Endothelial cell of umbilical vein (primary cell): ENCODE data around the gene NCKAP5.

Experiments
- CTCF ChIP-seq, 2 donors: IDR thresholded peaks; 1 replicate in 1 of 2; 2 replicates in 1 of 2; pipeline ENCODE4 v1.5.1; 2011; ENCODE audit warnings: low read length in 2 of 2, mild to moderate bottlenecking in 2 of 2, moderate library complexity in 2 of 2, control low read depth in 1 of 2, inconsistent platforms in 1 of 2, low read depth in 1 of 2; ENCODE audit not compliant: insufficient read depth in 1 of 2; ENCODE audit errors: extremely low read depth in 1 of 2
- GATA2 ChIP-seq: IDR thresholded peaks from 2 replicates; pipeline ENCODE4 v1.7.0; 2011; ENCODE audit warnings: low read depth, mild to moderate bottlenecking, moderate library complexity, mixed read lengths, low read length; ENCODE audit not compliant: insufficient read length, insufficient read depth
- JUN ChIP-seq: IDR thresholded peaks from 2 replicates; pipeline ENCODE4 v1.6.1; 2011; ENCODE audit warnings: borderline replicate concordance, low read depth; ENCODE audit not compliant: insufficient read length, insufficient read depth
- POLR2A ChIP-seq: IDR thresholded peaks from 2 replicates; pipeline ENCODE4 v1.6.1; 2012; ENCODE audit warnings: low read depth, mild to moderate bottlenecking, control low read depth, low read length
- POLR2AphosphoS5 ChIP-seq: IDR thresholded peaks from 2 replicates; pipeline ENCODE4 v1.6.1; 2012; ENCODE audit warnings: low read depth, mild to moderate bottlenecking, control low read depth, low read length, moderate library complexity; ENCODE audit not compliant: insufficient read depth

DNA sequence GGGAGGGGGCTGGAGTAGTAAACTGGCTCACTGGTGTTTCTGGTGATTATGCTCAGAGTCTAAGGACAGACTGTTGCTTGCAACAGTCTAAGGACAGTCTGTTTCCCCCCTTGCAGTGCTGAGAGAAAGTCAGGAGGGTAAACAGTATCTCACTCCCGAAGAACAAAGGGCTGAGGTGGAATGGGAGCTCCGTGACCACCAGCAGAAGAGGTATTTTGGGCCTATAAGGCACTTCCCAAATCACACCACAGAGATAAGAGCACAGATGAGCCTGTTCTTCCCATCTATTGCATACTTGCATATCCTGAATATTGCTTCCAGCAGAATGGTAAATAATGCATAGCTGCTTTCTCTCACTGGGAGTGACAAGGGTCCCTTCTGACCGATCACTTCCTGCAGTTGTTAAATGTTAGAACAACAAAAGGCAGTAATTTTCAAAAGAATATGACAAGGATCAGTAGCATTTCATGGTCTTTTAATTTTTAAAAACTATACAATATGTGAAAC, 737.9 kb downstream of the NCKAP5 start:
- TF ChIP-seq POLR2AphosphoS5, result no peak
- no peak for TF ChIP-seq CTCF (IDR thresholded peaks at IDR 0.05; ENCODE audit: extremely low read depth in 1 of 2, insufficient read depth in 1 of 2, low read depth in 1 of 2, low read length in 2 of 2)
- TF ChIP-seq GATA2, result no peak
- TF ChIP-seq JUN, result no peak
- no peak for TF ChIP-seq POLR2A
